Stimulated activated CD8-positive, alpha-beta memory T cell treated with anti-CD3 and anti-CD28 coated beads, Interleukin-15, amount 100 ng/mL, for 1 hour (primary cell): ENCODE results near the gene FKBP5.

Experiments
- DNase-seq: peaks from one replicate; pipeline ENCODE4 v3.0.0-alpha.2; 2020; ENCODE audit warnings: low read depth

Gene FKBP5

GRCh38 chr6:35662999-35663398, 25.7 kb downstream of the FKBP5 start:
- DNase-seq: no peak

GRCh38 chr6:35654883-35655282, 33.8 kb downstream of the FKBP5 start:
- DNase-seq: no peak

GRCh38 chr6:35651244-35651643, 37.5 kb downstream of the FKBP5 start:
- no peak for DNase-seq

GRCh38 chr6:35650015-35650414, 38.7 kb downstream of the FKBP5 start:
- no peak for DNase-seq

- no peak for DNase-seq
Measured at GRCh38 chr6:35648203-35648602, 40.5 kb downstream of the FKBP5 start.

- DNase-seq: no peak
Measured at GRCh38 chr6:35647400-35647799, 41.3 kb downstream of the FKBP5 start.

GRCh38 chr6:35643162-35643535, 45.6 kb downstream of the FKBP5 start:
- DNase-seq: no peak

- DNase-seq: no peak
Measured at GRCh38 chr6:35642471-35643161, 46.1 kb downstream of the FKBP5 start.

GRCh38 chr6:35640017-35640664, 48.6 kb downstream of the FKBP5 start:
- DNase-seq: no peak

- no peak for DNase-seq
Measured at GRCh38 chr6:35638679-35639078, 50.0 kb downstream of the FKBP5 start.

- no peak for DNase-seq
Measured at GRCh38 chr6:35637911-35638310, 50.8 kb downstream of the FKBP5 start.

GRCh38 chr6:35635601-35636597, 52.8 kb downstream of the FKBP5 start:
- DNase-seq: no peak

GRCh38 chr6:35634316-35634715, 54.4 kb downstream of the FKBP5 start:
- DNase-seq: no peak

- no peak for DNase-seq
Measured at GRCh38 chr6:35633579-35634089, 55.1 kb downstream of the FKBP5 start.

GRCh38 chr6:35629876-35630378, 58.8 kb downstream of the FKBP5 start:
- DNase-seq: no peak

- DNase-seq: no peak
Measured at GRCh38 chr6:35626401-35626800, 62.3 kb downstream of the FKBP5 start.

- DNase-seq: no peak
Measured at GRCh38 chr6:35624341-35625070, 64.2 kb downstream of the FKBP5 start.

- no peak for DNase-seq
Measured at GRCh38 chr6:35622283-35622682, 66.4 kb downstream of the FKBP5 start.

GRCh38 chr6:35620706-35621105, 68.0 kb downstream of the FKBP5 start:
- DNase-seq: no peak

GRCh38 chr6:35613762-35614161, 75.0 kb downstream of the FKBP5 start:
- DNase-seq: no peak

- DNase-seq: no peak
Measured at GRCh38 chr6:35611240-35611639, 77.5 kb downstream of the FKBP5 start.

- no peak for DNase-seq
Measured at GRCh38 chr6:35610830-35611229, 77.9 kb downstream of the FKBP5 start.
